Measurements from ENCODE around the gene DPEP3. TPM values are rescaled to one million over a fixed set of nuclear protein-coding genes. Genes with fewer than 3 reads are reported as not detected.
A peak's percentile ranks its signal among the peaks of the same experiment; 100 is the strongest.

The DPEP3 gene
- total RNA-seq, 8 experiments from 2014 or later, result 0.66 TPM; not detected in 7

DNA sequence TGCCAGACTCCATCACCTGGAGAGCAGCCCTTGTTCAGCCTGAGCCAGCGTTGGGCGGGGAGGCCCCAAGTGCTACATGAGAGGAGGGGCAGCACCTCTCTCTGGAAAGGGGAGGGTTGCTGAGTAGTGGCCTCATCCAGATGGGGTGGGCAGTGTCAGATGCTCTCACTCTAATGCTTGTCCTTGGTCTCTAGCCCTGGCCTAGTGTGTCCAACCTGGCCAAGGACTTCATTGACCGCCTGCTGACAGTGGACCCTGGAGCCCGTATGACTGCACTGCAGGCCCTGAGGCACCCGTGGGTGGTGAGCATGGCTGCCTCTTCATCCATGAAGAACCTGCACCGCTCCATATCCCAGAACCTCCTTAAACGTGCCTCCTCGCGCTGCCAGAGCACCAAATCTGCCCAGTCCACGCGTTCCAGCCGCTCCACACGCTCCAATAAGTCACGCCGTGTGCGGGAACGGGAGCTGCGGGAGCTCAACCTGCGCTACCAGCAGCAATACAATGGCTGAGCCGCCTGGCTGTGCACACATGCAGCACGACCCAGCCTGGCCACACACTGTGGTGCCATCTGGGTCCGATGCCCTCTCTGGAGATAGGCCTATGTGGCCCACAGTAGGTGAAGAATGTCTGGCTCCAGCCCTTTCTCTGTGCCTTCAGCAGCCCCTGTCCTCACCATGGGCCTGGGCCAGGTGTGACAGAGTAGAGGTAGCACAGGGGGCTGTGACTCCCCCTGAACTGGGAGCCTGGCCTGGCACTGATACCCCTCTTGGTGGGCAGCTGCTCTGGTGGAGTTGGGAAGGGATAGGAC, 53.0 kb downstream of the DPEP3 start:
- WGBS, 10 experiments, result 80 to 100% (median 88%) methylated on average over 2 to 4 of the region's 22 CpGs; no CpG with 5 or more reads in 5 of the 10 experiments
- Histone ChIP-seq H3K4me3 (no peak overlapping the region), H3K4me1 (replicated peaks in 1 of 2) (no peaks in the 10 kb centered on the region), H3K27ac (no peak overlapping the region)
- ATAC-seq (replicated peaks in 6 of 8), result no peak
- in situ Hi-C loops (cut with MboI; ENCODE audit: low pct_unique_long_range_greater_than_20kb in 2 of 9, low sequenced_read_pairs in 9 of 9, unreplicated experiment in 9 of 9), result no loop called here

DNA sequence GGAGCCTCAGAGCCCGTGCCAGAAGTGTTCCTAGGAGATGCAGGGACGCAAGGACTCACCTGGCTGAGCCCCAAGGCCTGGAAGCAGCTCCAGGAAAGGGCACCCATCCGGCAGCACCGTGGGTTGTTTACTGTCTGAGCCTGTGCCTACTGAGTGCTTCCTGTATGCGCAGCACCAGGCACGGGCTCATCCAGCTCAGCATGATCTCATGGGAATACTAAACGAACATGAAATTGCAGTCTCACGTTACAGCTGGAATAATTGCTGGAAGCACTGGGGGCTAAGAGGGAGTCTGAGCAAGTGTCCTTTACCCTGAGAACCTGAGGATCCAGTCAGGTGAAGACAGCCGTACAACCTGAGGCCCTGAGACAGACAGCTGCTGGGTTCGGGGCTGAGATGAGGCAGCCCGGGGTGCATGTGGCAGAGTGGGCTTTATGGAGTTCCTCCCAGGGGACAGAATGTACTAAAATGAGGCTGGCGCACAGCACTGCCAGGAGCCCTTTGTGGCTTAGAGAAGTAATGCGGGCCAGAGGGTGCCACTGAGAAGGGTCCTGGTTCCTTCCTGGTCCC, 54.0 kb downstream of the DPEP3 start:
- peak in 6 of 8 experiments; percentile 8 to 62 (median 31) for ATAC-seq (replicated peaks in 6 of 8)
- Histone ChIP-seq H3K4me3 (no peak overlapping the region), H3K27ac (no peak overlapping the region), H3K4me1 (replicated peaks in 1 of 2) (no peaks in the 10 kb centered on the region)
- in situ Hi-C loops (cut with MboI; ENCODE audit: low pct_unique_long_range_greater_than_20kb in 2 of 9, low sequenced_read_pairs in 9 of 9, unreplicated experiment in 9 of 9), result no loop called here
- WGBS, 10 experiments, result 17 to 100% (median 69%) methylated on average over 1 to 4 of the region's 13 CpGs; no CpG with 5 or more reads in 1 of the 10 experiments

Other genes starting within 250 kb of the DPEP3 start
- gene RANBP10, start 173.9 kb downstream of the DPEP3 start, total RNA-seq, result 10 to 100 TPM in 2 of 8 experiments, 1 to 10 TPM in 6; 4.3 to 19.8 (median 7.6) TPM
- gene TSNAXIP1, start 173.6 kb downstream of the DPEP3 start, total RNA-seq, result 10 to 100 TPM in 1 of 8 experiments, 1 to 10 TPM in 7; 1.0 to 13.0 (median 3.0) TPM
- gene THAP11, start 138.2 kb downstream of the DPEP3 start, total RNA-seq, result 10 to 100 TPM; 17.6 to 26.9 (median 23.1) TPM
- gene NUTF2, start 133.6 kb downstream of the DPEP3 start, total RNA-seq, result 100 to 1,000 TPM in 5 of 8 experiments, 10 to 100 TPM in 3; 52.2 to 122 (median 108) TPM
- gene CENPT, start 132.8 kb downstream of the DPEP3 start, total RNA-seq, result 10 to 100 TPM; 21.4 to 42.8 (median 34.0) TPM
- gene EDC4, start 107.4 kb downstream of the DPEP3 start, total RNA-seq, result 10 to 100 TPM; 25.2 to 60.8 (median 46.9) TPM
- gene NRN1L, start 95.6 kb downstream of the DPEP3 start, total RNA-seq, result 1 to 10 TPM in 1 of 8 experiments, under 1 TPM in 5, not detected in 2; 0.33 to 1.3 (median 0.68) TPM
- gene PSKH1, start 87.2 kb downstream of the DPEP3 start, total RNA-seq, result 10 to 100 TPM in 6 of 8 experiments, 1 to 10 TPM in 2; 7.2 to 35.2 (median 13.9) TPM
- 1 to 10 TPM in 6 of 8 experiments, under 1 TPM in 2; 0.66 to 3.7 (median 2.3) TPM for gene CTRL, start 48.6 kb downstream of the DPEP3 start, total RNA-seq
- 100 to 1,000 TPM in 1 of 8 experiments, 10 to 100 TPM in 7; 22.7 to 134 (median 36.9) TPM for gene PSMB10, start 43.6 kb downstream of the DPEP3 start, total RNA-seq
- gene LCAT, start 36.4 kb downstream of the DPEP3 start, total RNA-seq, result 10 to 100 TPM in 4 of 8 experiments, 1 to 10 TPM in 4; 3.2 to 20.0 (median 8.0) TPM
- 10 to 100 TPM in 4 of 8 experiments, 1 to 10 TPM in 4; 5.0 to 54.9 (median 21.4) TPM for gene SLC12A4, start 11.9 kb downstream of the DPEP3 start, total RNA-seq
- gene DPEP2, start 19.0 kb upstream of the DPEP3 start, total RNA-seq, result under 1 TPM in 3 of 8 experiments, not detected in 5; 0.13 to 0.57 (median 0.42) TPM
- not detected for gene DPEP2NB, start 35.4 kb upstream of the DPEP3 start, total RNA-seq
- gene DDX28, start 42.7 kb upstream of the DPEP3 start, total RNA-seq, result 10 to 100 TPM in 3 of 8 experiments, 1 to 10 TPM in 5; 5.6 to 15.8 (median 9.0) TPM
- gene DUS2, start 42.8 kb upstream of the DPEP3 start, total RNA-seq, result 10 to 100 TPM in 7 of 8 experiments, 1 to 10 TPM in 1; 9.0 to 19.2 (median 12.8) TPM
- 10 to 100 TPM; 14.0 to 27.0 (median 19.1) TPM for gene NFATC3, start 104.9 kb upstream of the DPEP3 start, total RNA-seq

Data from motor neuron (in vitro differentiated cells).